NT2/D1 (cell line): ENCODE measurements around the gene PDCD11.

Source experiments
- DNase-seq: peaks from one replicate; pipeline ENCODE4 v3.0.0-alpha.2; 2011; ENCODE audit warnings: low read depth, low spot score
- H3K27me3 ChIP-seq: 2 replicates; pipeline ENCODE4 v1.6.0; 2011; ENCODE audit warnings: mild to moderate bottlenecking; ENCODE audit not compliant: insufficient read length, insufficient read depth
- H3K36me3 ChIP-seq: 2 replicates; pipeline ENCODE4 v1.6.1; 2011; ENCODE audit warnings: mild to moderate bottlenecking, low read length, mixed read lengths; ENCODE audit not compliant: insufficient read depth, insufficient read length
- H3K4me1 ChIP-seq: 2 replicates; pipeline ENCODE4 v1.5.1; 2011; ENCODE audit not compliant: insufficient read depth, insufficient read length
- H3K4me3 ChIP-seq: 2 replicates; pipeline ENCODE4 v1.5.1; 2011; ENCODE audit warnings: low read depth; ENCODE audit not compliant: insufficient read length
- H3K9ac ChIP-seq: 2 replicates; pipeline ENCODE4 v1.6.0; 2011; ENCODE audit warnings: low read depth; ENCODE audit not compliant: insufficient read length
- H3K9me3 ChIP-seq: 2 replicates; pipeline ENCODE4 v1.5.1; 2011; ENCODE audit warnings: mild to moderate bottlenecking, low read length; ENCODE audit not compliant: insufficient read depth
- SUZ12 ChIP-seq: IDR thresholded peaks from 2 replicates; pipeline ENCODE4 v1.6.1; 2011; ENCODE audit not compliant: insufficient read length, insufficient read depth; ENCODE audit errors: extremely low read depth
- YY1 ChIP-seq: IDR thresholded peaks from 2 replicates; pipeline ENCODE4 v1.6.1; 2011; ENCODE audit not compliant: insufficient read length, insufficient read depth
- ZNF274 ChIP-seq: IDR thresholded peaks from 2 replicates; pipeline ENCODE4 v1.6.1; 2011; ENCODE audit warnings: mild to moderate bottlenecking, low read depth, low read length

The PDCD11 gene

GRCh38 chr10:103455235-103455634, 58.8 kb downstream of the PDCD11 start:
- no peaks in the 10 kb centered on the region for H3K27me3 ChIP-seq
- no peak for TF ChIP-seq YY1
- peaks cover 4% of the 10 kb centered on the region for H3K36me3 ChIP-seq
- peaks cover 4% of the 10 kb centered on the region for H3K4me1 ChIP-seq
- H3K4me3 ChIP-seq: no peak overlapping the region
- DNase-seq: no peak
- H3K9ac ChIP-seq: no peak overlapping the region
- H3K9me3 ChIP-seq: no peaks in the 10 kb centered on the region

DNA sequence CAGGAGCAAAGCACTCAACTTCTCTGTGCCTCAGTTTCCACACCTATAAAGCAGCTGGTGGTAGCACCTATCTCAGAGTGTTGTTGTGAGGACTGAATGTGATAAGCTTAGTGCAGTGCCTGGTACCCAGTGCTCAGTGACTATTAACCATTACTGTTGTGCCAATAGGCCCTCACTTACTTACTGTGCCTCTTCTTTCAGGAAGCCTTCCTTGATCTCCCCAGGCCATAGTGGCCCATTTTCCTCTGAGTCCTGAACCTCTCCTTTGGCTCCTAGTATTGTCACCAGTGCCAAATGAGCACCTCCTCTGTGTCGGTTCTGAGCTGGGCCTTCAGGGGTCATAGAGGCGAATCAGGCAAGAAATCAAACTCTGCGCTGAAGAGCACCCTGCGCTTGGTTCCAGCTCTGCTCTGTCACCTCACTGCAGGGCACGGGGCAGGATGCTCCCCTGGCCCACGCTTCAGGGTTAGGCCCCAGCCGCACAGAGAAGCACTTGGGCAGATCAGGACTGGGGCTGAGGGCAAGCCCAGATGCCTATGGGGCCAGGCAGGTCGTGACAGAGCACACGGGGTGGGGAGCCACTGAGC, 59.7 kb downstream of the PDCD11 start:
- H3K9ac ChIP-seq: no peak overlapping the region
- H3K9me3 ChIP-seq: no peaks in the 10 kb centered on the region
- no peaks in the 10 kb centered on the region for H3K27me3 ChIP-seq
- H3K4me1 ChIP-seq: peaks cover 2% of the 10 kb centered on the region
- H3K4me3 ChIP-seq: no peak overlapping the region
- TF ChIP-seq SUZ12 (no peak), YY1 (no peak), ZNF274 (no peak)
- DNase-seq: no peak
- no peaks in the 10 kb centered on the region for H3K36me3 ChIP-seq

GRCh38 chr10:103457176-103457712, 60.8 kb downstream of the PDCD11 start:
- no peaks in the 10 kb centered on the region for H3K27me3 ChIP-seq
- TF ChIP-seq SUZ12: no peak
- no peak for TF ChIP-seq ZNF274
- no peak for TF ChIP-seq YY1
- DNase-seq: no peak
- no peak overlapping the region for H3K4me3 ChIP-seq
- H3K36me3 ChIP-seq: no peaks in the 10 kb centered on the region
- H3K9ac ChIP-seq: no peak overlapping the region
- H3K4me1 ChIP-seq: no peaks in the 10 kb centered on the region
- H3K9me3 ChIP-seq: no peaks in the 10 kb centered on the region

DNA sequence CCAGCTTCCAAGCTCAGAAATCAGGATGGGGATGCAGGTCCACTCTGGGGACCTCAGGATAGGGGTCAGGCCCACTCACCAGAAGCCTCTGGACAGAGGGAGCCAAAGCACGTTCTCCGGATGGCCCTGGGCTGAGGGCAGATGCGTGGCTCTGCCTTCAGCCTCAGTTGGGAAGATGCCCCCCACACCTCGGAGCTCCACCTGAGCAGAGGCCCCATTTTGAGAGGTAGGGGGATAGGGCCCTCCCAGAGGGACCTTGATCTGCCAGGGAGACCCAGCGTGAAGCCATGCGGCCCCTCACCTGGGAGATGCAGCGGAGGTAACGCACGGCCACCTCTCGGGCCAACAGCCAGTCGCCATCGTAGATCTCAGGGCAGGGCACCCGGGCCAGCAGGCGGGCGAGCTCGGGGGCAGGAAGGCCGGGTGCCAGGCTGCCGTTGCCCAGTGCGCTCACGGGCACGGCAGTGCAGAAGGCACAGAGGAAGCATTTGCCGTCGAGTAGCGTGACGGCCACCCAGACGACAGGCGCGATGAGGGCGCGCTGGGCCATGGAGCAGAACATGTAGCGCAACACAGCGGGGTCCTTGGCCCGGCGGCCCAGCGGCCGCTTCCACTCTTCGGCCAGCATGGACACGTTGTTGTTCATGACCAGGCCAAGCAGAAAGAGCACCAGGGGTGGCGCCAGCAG, 61.6 kb downstream of the PDCD11 start:
- TF ChIP-seq ZNF274 (no peak), YY1 (no peak), SUZ12 (no peak)
- Histone ChIP-seq H3K9ac (no peak overlapping the region), H3K36me3 (no peaks in the 10 kb centered on the region), H3K27me3 (no peaks in the 10 kb centered on the region), H3K4me1 (no peaks in the 10 kb centered on the region), H3K4me3 (no peak overlapping the region), H3K9me3 (no peaks in the 10 kb centered on the region)
- no peak for DNase-seq

- no peak for TF ChIP-seq SUZ12
- TF ChIP-seq YY1: no peak
- TF ChIP-seq ZNF274: no peak
- Histone ChIP-seq H3K9ac (no peak within 1 kb of the TSS), H3K4me1 (no peaks in the 10 kb centered on the region), H3K36me3 (no peaks in the 10 kb centered on the region), H3K4me3 (no peak within 1 kb of the TSS), H3K27me3 (no peaks in the 10 kb centered on the region), H3K9me3 (no peaks in the 10 kb centered on the region)
- DNase-seq: no peak
These were observed 62.3 kb downstream of the PDCD11 start, which contains the start of gene CALHM1 for GRCh38 chr10:103458720-103459119. Gene CALHM1 (minus strand): TSS chr10:103458900. CDS start chr10:103458751, 149 bp downstream.

- Histone ChIP-seq H3K9me3 (no peaks in the 10 kb centered on the region), H3K4me3 (no peak overlapping the region), H3K4me1 (no peaks in the 10 kb centered on the region), H3K27me3 (no peaks in the 10 kb centered on the region), H3K36me3 (no peaks in the 10 kb centered on the region), H3K9ac (no peak overlapping the region)
- DNase-seq: no peak
- no peak for TF ChIP-seq YY1
These were observed 63.2 kb downstream of the PDCD11 start for GRCh38 chr10:103459615-103460014.

GRCh38 chr10:103463499-103463898, 67.1 kb downstream of the PDCD11 start:
- Histone ChIP-seq H3K4me1 (no peaks in the 10 kb centered on the region), H3K36me3 (no peaks in the 10 kb centered on the region), H3K9ac (no peak overlapping the region), H3K4me3 (no peak overlapping the region), H3K27me3 (no peaks in the 10 kb centered on the region), H3K9me3 (no peaks in the 10 kb centered on the region)
- DNase-seq: no peak
- TF ChIP-seq SUZ12 (no peak), YY1 (no peak), ZNF274 (no peak)
